CD4-positive, alpha-beta T cell (primary cell): ENCODE results near the gene THBS4. TPM values are rescaled to one million over a fixed set of nuclear protein-coding genes. Genes with fewer than 3 reads are reported as not detected.

Experiments used
- ATAC-seq: fragments of 200-7000 bp; cut with Tn5 transposase; one replicate; pipeline ENCODE4 v1.10.0; 2022; ENCODE audit warnings: mild to moderate bottlenecking; ENCODE audit not compliant: poor library complexity
- CTCF ChIA-PET: fragments of 350-600 bp; sonication (Branson Sonifier 250); formaldehyde crosslinking; loops from one replicate; lab custom pipeline; 2021; ENCODE audit warnings: antibody characterized with exemption, inconsistent platforms; lab: Charles Lee
- POLR2A ChIA-PET: fragments of 350-600 bp; sonication (Branson Sonifier 250); formaldehyde crosslinking; loops from one replicate; lab custom pipeline; 2021; ENCODE audit warnings: antibody characterized with exemption, inconsistent platforms; lab: Charles Lee
- DNase-seq, 14 experiments: peaks; one replicate each; pipeline ENCODE4 v3.0.0-alpha.2; 2013 to 2020; ENCODE audit warnings: mixed read lengths in 2 of 14
- H3K27ac ChIP-seq, 2 donors: one replicate each; pipeline versions ENCODE4 v1.5.1 to v1.7.0; 2013; ENCODE audit warnings: low read length in 2 of 2, low read depth in 1 of 2, mild to moderate bottlenecking in 1 of 2
- H3K27me3 ChIP-seq, 2 experiments: 1 replicate in 1 of 2; 2 replicates in 1 of 2; pipeline versions ENCODE4 v1.6.1 to v1.7.0; 2013; ENCODE audit warnings: low read length in 2 of 2, control low read depth in 1 of 2, mild to moderate bottlenecking in 1 of 2, moderate library complexity in 1 of 2; ENCODE audit not compliant: insufficient read depth in 2 of 2, control insufficient read depth in 1 of 2
- H3K36me3 ChIP-seq: one replicate; pipeline ENCODE4 v1.6.1; 2013; ENCODE audit warnings: low read length, control low read depth; ENCODE audit not compliant: insufficient read depth
- H3K4me1 ChIP-seq: one replicate; pipeline ENCODE4 v1.6.1; 2013; ENCODE audit warnings: low read length, control low read depth; ENCODE audit not compliant: insufficient read depth
- H3K4me3 ChIP-seq: one replicate; pipeline ENCODE4 v1.5.1; 2013; ENCODE audit warnings: mild to moderate bottlenecking, low read length, moderate library complexity
- H3K9me3 ChIP-seq, 2 experiments: 1 replicate in 1 of 2; 2 replicates in 1 of 2; pipeline versions ENCODE4 v1.6.1 to v1.7.0; 2013; ENCODE audit warnings: low read length in 2 of 2, mild to moderate bottlenecking in 2 of 2, control low read depth in 1 of 2, moderate library complexity in 1 of 2; ENCODE audit not compliant: control insufficient read depth in 1 of 2, insufficient read depth in 1 of 2
- H3K27ac Mint-ChIP-seq: one replicate; pipeline ENCODE4 v1.8.0; 2020; ENCODE audit warnings: mixed read lengths
- H3K27me3 Mint-ChIP-seq: one replicate; pipeline ENCODE4 v1.8.0; 2021; ENCODE audit warnings: mixed read lengths
- H3K36me3 Mint-ChIP-seq: one replicate; pipeline ENCODE4 v1.8.0; 2021; ENCODE audit warnings: low read depth, mixed read lengths
- H3K4me1 Mint-ChIP-seq: one replicate; pipeline ENCODE4 v1.8.0; 2021; ENCODE audit warnings: low read depth, mixed read lengths
- H3K4me3 Mint-ChIP-seq: one replicate; pipeline ENCODE4 v1.8.0; 2020; ENCODE audit warnings: mild to moderate bottlenecking, mixed read lengths
- H3K9me3 Mint-ChIP-seq: one replicate; pipeline ENCODE4 v1.8.0; 2020; ENCODE audit warnings: mixed read lengths
- CTCF ChIP-seq: fragments of 200-600 bp; IDR thresholded peaks from one replicate; pipeline ENCODE4 v1.8.0; 2022; ENCODE audit warnings: antibody characterized with exemption, mild to moderate bottlenecking
- intact Hi-C, 2 experiments: fragments of 100-400 bp; cut with DNase I in 1 of 2; cut with micrococcal nuclease in 1 of 2; formaldehyde crosslinking; loops; one replicate each; pipeline versions ENCODE4 v1.15.1 to v1.9.0; 2023 to 2025; cut with DNase I, micrococcal nuclease
- total RNA-seq, 174 experiments: library from RNA in 2 of 174; stranded (reverse) in 2 of 174; gene quantifications; one replicate each; pipeline ENCODE4 v1.2.3 and lab custom pipeline; 2021 to 2026

The THBS4 gene
- total RNA-seq, 2 experiments from 2014 or later: 0.47 to 0.85 TPM

GRCh38 chr5:80124121-80124918, 89.2 kb downstream of the THBS4 start:
- DNase-seq: no peak
- peaks cover 58% of the 10 kb centered on the region for H3K4me1 Mint-ChIP-seq
- no peak overlapping the region for H3K27ac ChIP-seq
- H3K9me3 Mint-ChIP-seq: peaks cover 2% of the 10 kb centered on the region
- ChIA-PET POLR2A (interaction anchor here (2.0 kb wide), 2 partner anchors 7 to 12 kb away, joined by 7 to 11 read pairs; no protein-coding TSS in a partner anchor), CTCF (interaction anchor here (1.0 to 1.7 kb wide), 2 partner anchors 12 to 183 kb away, joined by 3 to 4 read pairs; no protein-coding TSS in a partner anchor)
- no peak overlapping the region for H3K4me3 Mint-ChIP-seq
- no peak for ATAC-seq
- no peak for TF ChIP-seq CTCF
- peak overlapping the region; percentile 55 for H3K27ac Mint-ChIP-seq
- H3K36me3 Mint-ChIP-seq: peaks cover 45% of the 10 kb centered on the region
- H3K4me3 ChIP-seq: no peak overlapping the region
- H3K9me3 ChIP-seq: no peaks in the 10 kb centered on the region
- H3K36me3 ChIP-seq: peaks cover 6% of the 10 kb centered on the region
- H3K27me3 ChIP-seq: no peaks in the 10 kb centered on the region
- no peaks in the 10 kb centered on the region for H3K27me3 Mint-ChIP-seq
- intact Hi-C loops: no loop called here
- H3K4me1 ChIP-seq: peaks cover 38% of the 10 kb centered on the region

- H3K4me1 ChIP-seq: peaks cover 38% of the 10 kb centered on the region
- Mint-ChIP-seq H3K36me3 (peaks cover 45% of the 10 kb centered on the region), H3K9me3 (peaks cover 2% of the 10 kb centered on the region), H3K27ac (peak overlapping the region; percentile 60), H3K4me3 (peak overlapping the region; percentile 1), H3K27me3 (no peaks in the 10 kb centered on the region), H3K4me1 (peaks cover 50% of the 10 kb centered on the region)
- H3K27ac ChIP-seq: peak overlapping the region in 1 of 2 donors; percentile 35
- DNase-seq: peak in 1 of 14 experiments; percentile 33
- intact Hi-C loops: no loop called here
- TF ChIP-seq CTCF: no peak
- ChIA-PET CTCF (interaction anchor here (0.9 to 1.3 kb wide), 4 partner anchors 10 to 182 kb away, joined by 3 to 6 read pairs (median 4); no protein-coding TSS in a partner anchor), POLR2A (interaction anchor here (0.7 to 2.3 kb wide), 13 partner anchors 8 to 130 kb away, joined by 3 to 17 read pairs (median 4); partner anchors contain the start of gene SERINC5)
- H3K36me3 ChIP-seq: peaks cover 6% of the 10 kb centered on the region
- no peak overlapping the region for H3K4me3 ChIP-seq
- H3K9me3 ChIP-seq: peaks cover 0 to 3% of the 10 kb centered on the region in 2 experiments
- ATAC-seq: no peak
- H3K27me3 ChIP-seq: no peaks in the 10 kb centered on the region
Measured at GRCh38 chr5:80125022-80125961, 90.1 kb downstream of the THBS4 start.

- no peak for TF ChIP-seq CTCF
- Histone ChIP-seq H3K9me3 (peaks cover 0 to 3% of the 10 kb centered on the region in 2 experiments), H3K36me3 (peaks cover 6% of the 10 kb centered on the region), H3K27ac (peak overlapping the region in 1 of 2 donors; percentile 35), H3K4me1 (peaks cover 38% of the 10 kb centered on the region), H3K27me3 (no peaks in the 10 kb centered on the region), H3K4me3 (no peak overlapping the region)
- Mint-ChIP-seq H3K4me3 (peak overlapping the region; percentile 1), H3K4me1 (peaks cover 57% of the 10 kb centered on the region), H3K36me3 (peaks cover 52% of the 10 kb centered on the region), H3K27ac (peak overlapping the region; percentile 60), H3K27me3 (no peaks in the 10 kb centered on the region), H3K9me3 (peaks cover 2% of the 10 kb centered on the region)
- intact Hi-C loops: loop anchor here in 1 of 2 experiments (1.0 to 2.0 kb wide), 2 partner anchors 10 to 131 kb away; partner anchors contain the start of gene SERINC5
- CTCF ChIA-PET: interaction anchor here (0.9 to 1.5 kb wide), 7 partner anchors 9 to 182 kb away, joined by 3 to 8 read pairs (median 4); no protein-coding TSS in a partner anchor
- POLR2A ChIA-PET: interaction anchor here (0.7 to 2.3 kb wide), 12 partner anchors 9 to 129 kb away, joined by 3 to 17 read pairs (median 4); partner anchors contain the start of gene SERINC5
- ATAC-seq: peak; percentile 83
- DNase-seq: peak in 4 of 14 experiments; percentile 50 to 75 (median 62)
Measured at GRCh38 chr5:80125962-80126480, 90.9 kb downstream of the THBS4 start.
